HL-60 (cell line): ENCODE data around the gene CCDC191.

ENCODE experiments used
- DNase-seq, 2 experiments: peaks; one replicate each; pipeline ENCODE4 v3.0.0-alpha.2; 2010 to 2020; ENCODE audit warnings: low read depth in 1 of 2, low spot score in 1 of 2
- H3K27ac ChIP-seq: fragments of 250-450 bp; sonication (Bioruptor Pico); replicated peaks from 2 replicates; pipeline ENCODE4 v1.5.1; 2020; ENCODE audit warnings: mild to moderate bottlenecking, moderate library complexity
- H3K27me3 ChIP-seq: fragments of 250-450 bp; sonication (Bioruptor Pico); 2 replicates; pipeline ENCODE4 v1.5.1; 2021; ENCODE audit warnings: mild to moderate bottlenecking, moderate library complexity; ENCODE audit not compliant: insufficient read depth, poor library complexity, severe bottlenecking
- H3K4me3 ChIP-seq: replicated peaks from 2 replicates; pipeline ENCODE4 v1.5.1; 2011; ENCODE audit warnings: mild to moderate bottlenecking, control low read depth, low read length; ENCODE audit not compliant: insufficient read depth
- CTCF ChIP-seq: IDR thresholded peaks from one replicate; pipeline ENCODE4 v1.5.1; 2011; ENCODE audit warnings: low read length, control low read depth, inconsistent platforms; ENCODE audit not compliant: insufficient read depth
- GABPA ChIP-seq: IDR thresholded peaks from 2 replicates; pipeline ENCODE4 v1.6.1; 2012; ENCODE audit warnings: low read depth
- POLR2AphosphoS5 ChIP-seq: IDR thresholded peaks from 2 replicates; pipeline ENCODE4 v1.6.1; 2012; ENCODE audit warnings: low read depth
- REST ChIP-seq: IDR thresholded peaks from 2 replicates; pipeline ENCODE4 v1.6.1; 2012; ENCODE audit warnings: low read depth; ENCODE audit not compliant: insufficient replicate concordance
- SPI1 ChIP-seq: IDR thresholded peaks from 2 replicates; pipeline ENCODE4 v1.6.1; 2012; ENCODE audit warnings: low read depth, mild to moderate bottlenecking, borderline replicate concordance

The CCDC191 gene

GRCh38 chr3:114103181-114103580 lies 46.9 kb upstream of the CCDC191 start:
- no peak for TF ChIP-seq POLR2AphosphoS5
- TF ChIP-seq REST = no peak
- TF ChIP-seq GABPA = no peak
- TF ChIP-seq CTCF = no peak
- TF ChIP-seq SPI1 = no peak
- H3K27ac ChIP-seq = no peak overlapping the region

GRCh38 chr3:114101101-114101500 lies 44.8 kb upstream of the CCDC191 start:
- H3K27ac ChIP-seq = no peak overlapping the region
- no peak for DNase-seq
- no peak overlapping the region for H3K4me3 ChIP-seq
- H3K27me3 ChIP-seq = no peaks in the 10 kb centered on the region
- TF ChIP-seq SPI1 (no peak), GABPA (no peak), REST (no peak), POLR2AphosphoS5 (no peak), CTCF (no peak)

More at GRCh38 chr3:114103181-114103580, 46.9 kb upstream of the CCDC191 start:
- Histone ChIP-seq H3K4me3 (no peak overlapping the region), H3K27me3 (no peaks in the 10 kb centered on the region)
- no peak for DNase-seq

GRCh38 chr3:114095796-114096195 lies 39.5 kb upstream of the CCDC191 start:
- no peaks in the 10 kb centered on the region for H3K27me3 ChIP-seq
- no peak for DNase-seq
- TF ChIP-seq POLR2AphosphoS5 (no peak), CTCF (no peak), REST (no peak), SPI1 (no peak)
- no peak overlapping the region for H3K27ac ChIP-seq
- H3K4me3 ChIP-seq = no peak overlapping the region
